HepG2 (cell line): Measurements from ENCODE around the gene JAK1. TPM values are rescaled to one million over a fixed set of nuclear protein-coding genes. Genes with fewer than 3 reads are reported as not detected.

ENCODE experiments used
- DBP ChIP-seq: sonication (generic); formaldehyde crosslinking; IDR thresholded peaks from 2 replicates; pipeline ENCODE4 v1.4.0; 2020; ENCODE audit warnings: missing genetic modification reagents; ENCODE audit errors: not compliant biosample characterization
- ELF3 ChIP-seq: IDR thresholded peaks from 2 replicates; pipeline ENCODE4 v1.6.1; 2016; ENCODE audit warnings: missing genetic modification reagents, missing compliant biosample characterization
- GMEB2 ChIP-seq: IDR thresholded peaks from 2 replicates; pipeline ENCODE4 v1.6.1; 2016; ENCODE audit warnings: missing biosample characterization, missing genetic modification reagents, low read depth
- GTF3A ChIP-seq: sonication (generic); formaldehyde crosslinking; conservative IDR thresholded peaks from 2 replicates; pipeline ENCODE4 v1.4.0; 2020; ENCODE audit warnings: mild to moderate bottlenecking, missing genetic modification reagents
- KDM6A ChIP-seq: IDR thresholded peaks from 2 replicates; pipeline ENCODE4 v1.6.1; 2016; ENCODE audit warnings: low read depth
- MTA1 ChIP-seq: sonication (generic); formaldehyde crosslinking; IDR thresholded peaks from 2 replicates; pipeline ENCODE4 v1.4.0; 2020; ENCODE audit warnings: missing genetic modification reagents, mild to moderate bottlenecking, borderline replicate concordance
- PHF5A ChIP-seq: IDR thresholded peaks from one replicate; pipeline ENCODE4 v1.6.1; 2018; ENCODE audit warnings: low read depth, missing genetic modification reagents; ENCODE audit not compliant: unreplicated experiment
- RERE ChIP-seq: IDR thresholded peaks from 2 replicates; pipeline ENCODE4 v1.6.1; 2016; ENCODE audit warnings: low read depth, missing genetic modification reagents, missing compliant biosample characterization
- SNAPC2 ChIP-seq: sonication (generic); formaldehyde crosslinking; IDR thresholded peaks from 2 replicates; pipeline ENCODE4 v1.8.1; 2022; ENCODE audit warnings: mild to moderate bottlenecking, missing genetic modification reagents
- TIGD3 ChIP-seq: sonication (generic); formaldehyde crosslinking; IDR thresholded peaks from 2 replicates; pipeline ENCODE4 v1.5.1; 2020; ENCODE audit warnings: mild to moderate bottlenecking, missing genetic modification reagents, borderline replicate concordance
- ZBTB26 ChIP-seq: IDR thresholded peaks from 2 replicates; pipeline ENCODE4 v1.6.1; 2016; ENCODE audit warnings: missing compliant biosample characterization, missing genetic modification reagents, borderline replicate concordance
- ZNF234 ChIP-seq: sonication (generic); formaldehyde crosslinking; conservative IDR thresholded peaks from 2 replicates; pipeline ENCODE4 v1.5.1; 2020; ENCODE audit warnings: mild to moderate bottlenecking, missing genetic modification reagents
- ZNF235 ChIP-seq: sonication (generic); formaldehyde crosslinking; IDR thresholded peaks from 2 replicates; pipeline ENCODE4 v1.8.1; 2023; ENCODE audit warnings: mild to moderate bottlenecking, missing genetic modification reagents, borderline replicate concordance
- ZNF337 ChIP-seq: sonication (generic); formaldehyde crosslinking; IDR thresholded peaks from 2 replicates; pipeline ENCODE4 v1.5.1; 2020; ENCODE audit warnings: missing genetic modification reagents, low read depth, mild to moderate bottlenecking, borderline replicate concordance
- ZNF432 ChIP-seq: sonication (generic); formaldehyde crosslinking; IDR thresholded peaks from 2 replicates; pipeline ENCODE4 v1.5.0; 2020; ENCODE audit warnings: missing genetic modification reagents, mild to moderate bottlenecking, borderline replicate concordance
- polyA plus RNA-seq, 8 experiments: library from polyadenylated mRNA; depleted of rRNA in 3 of 8; stranded (reverse) in 7 of 8; unstranded in 1 of 8; fragments of >200 nt; fragmentation: Illumina TruSeq in 4 of 8; extraction: Trizol in 4 of 8; gene quantifications; 2 replicates each; pipeline versions ENCODE4 v1.2.1 to v1.2.3, GENCODE V29; 2011 to 2016; ENCODE audit warnings: low read depth in 4 of 8, missing spikeins in 1 of 8, mixed read lengths in 1 of 8; ENCODE audit not compliant: insufficient read depth in 1 of 8
- total RNA-seq, 5 experiments: library from RNA; depleted of rRNA; stranded (reverse); fragments of >200 nt; fragmentation: Illumina TruSeq; extraction: Trizol; gene quantifications; 2 replicates each; pipeline ENCODE4 v1.2.3, GENCODE V29; 2016; ENCODE audit warnings: low read depth in 1 of 5
- TF ChIP-seq, protein P1 (sequence below): sonication (generic); formaldehyde crosslinking; IDR thresholded peaks from 2 replicates; pipeline ENCODE4 v1.8.1; 2023; ENCODE audit warnings: missing genetic modification reagents, inconsistent platforms, borderline replicate concordance

Gene JAK1
- total and polyA plus RNA-seq, 2 of the 13 experiments (the other 11 are each of a cell fraction or from before 2014, with no cell fraction given) = 23.9 to 42.4 TPM

GRCh38 chr1:64965366-64966157 lies 787 bp downstream of the JAK1 start (continued):
- TF ChIP-seq ZNF432 (CRISPR knock-in tag) (no peak), ZNF337 (CRISPR knock-in tag) (no peak), RERE (CRISPR knock-in tag) (no peak), GMEB2 (CRISPR knock-in tag) (no peak), ZNF235 (peak; percentile 24; the same call in 1 of the 2 replicates), DBP (CRISPR knock-in tag) (no peak), ELF3 (CRISPR knock-in tag) (no peak), MTA1 (CRISPR knock-in tag) (0 out of 2 replicates have a peak, but pooled peaks have one; percentile 9), SNAPC2 (no peak), ZNF234 (CRISPR knock-in tag) (no peak), PHF5A (CRISPR knock-in tag) (no peak), GTF3A (CRISPR knock-in tag) (no peak), ZBTB26 (CRISPR knock-in tag) (no peak), TIGD3 (CRISPR knock-in tag) (no peak), KDM6A (0 out of 2 replicates have a peak, but pooled peaks have one; percentile 18)
- TF ChIP-seq, protein P1, sequence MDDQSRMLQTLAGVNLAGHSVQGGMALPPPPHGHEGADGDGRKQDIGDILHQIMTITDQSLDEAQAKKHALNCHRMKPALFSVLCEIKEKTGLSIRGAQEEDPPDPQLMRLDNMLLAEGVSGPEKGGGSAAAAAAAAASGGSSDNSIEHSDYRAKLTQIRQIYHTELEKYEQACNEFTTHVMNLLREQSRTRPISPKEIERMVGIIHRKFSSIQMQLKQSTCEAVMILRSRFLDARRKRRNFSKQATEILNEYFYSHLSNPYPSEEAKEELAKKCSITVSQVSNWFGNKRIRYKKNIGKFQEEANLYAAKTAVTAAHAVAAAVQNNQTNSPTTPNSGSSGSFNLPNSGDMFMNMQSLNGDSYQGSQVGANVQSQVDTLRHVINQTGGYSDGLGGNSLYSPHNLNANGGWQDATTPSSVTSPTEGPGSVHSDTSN (CRISPR knock-in tag) = no peak
